GM12878 (cell line): Measurements from ENCODE around the gene SNRNP25. TPM values are rescaled to one million over a fixed set of nuclear protein-coding genes. Genes with fewer than 3 reads are reported as not detected.

Source experiments
- ATAC-seq: fragments of 200-7000 bp; cut with Tn5 transposase; 3 replicates; pipeline ENCODE4 v1.9.1; 2020; ENCODE audit warnings: mild to moderate bottlenecking, moderate library complexity
- BruUV-seq: library from RNA; stranded (reverse); fragments of 400-500 nt; replicated peaks from 2 replicates; lab custom pipeline; 2021; lab: Mats Ljungman, UMichigan
- CTCF ChIA-PET: fragments of 300-600 bp; sonication (Branson Sonifier 250); formaldehyde crosslinking; extraction: SDS; loops from one replicate; lab custom pipeline; 2021; ENCODE audit warnings: inconsistent platforms; lab: Yijun Ruan, JAX
- POLR2A ChIA-PET: fragments of 350-600 bp; formaldehyde crosslinking; extraction: SDS; loops from one replicate; lab custom pipeline; 2021; ENCODE audit warnings: inconsistent platforms; lab: Charles Lee
- RAD21 ChIA-PET: fragments of 300-600 bp; sonication (Branson Sonifier 250); formaldehyde crosslinking; loops from one replicate; lab custom pipeline; 2023; ENCODE audit warnings: antibody characterized with exemption; ENCODE audit not compliant: unreplicated experiment; lab: Charles Lee
- SMC1A ChIA-PET: fragments of 300-600 bp; sonication (Branson Sonifier 250); formaldehyde crosslinking; loops from one replicate; lab custom pipeline; 2023; ENCODE audit not compliant: unreplicated experiment, uncharacterized antibody; lab: Charles Lee
- DNase-seq: peaks from one replicate; pipeline ENCODE4 v3.0.0-alpha.2; 2011; ENCODE audit warnings: low read depth, low spot score
- FAIRE-seq: peaks from 3 replicates; lab custom pipeline; 2011; peaks lifted over from hg19 to GRCh38; lab: Jason Lieb, UNC
- H2AFZ ChIP-seq: 2 replicates; pipeline ENCODE4 v1.6.0; 2011; ENCODE audit warnings: low read depth, low read length, control low read depth; ENCODE audit not compliant: control insufficient read depth
- H3K27ac ChIP-seq: 2 replicates; pipeline ENCODE4 v1.5.1; 2011; ENCODE audit warnings: control low read depth; ENCODE audit not compliant: control insufficient read depth, insufficient read depth
- H3K27me3 ChIP-seq, 2 experiments: replicated peaks in 1 of 2; 2 replicates each; pipeline versions ENCODE4 v1.6.0 to v1.6.1; 2011; ENCODE audit warnings: low read length in 1 of 2; ENCODE audit not compliant: control insufficient read depth in 2 of 2, insufficient read depth in 2 of 2
- H3K36me3 ChIP-seq, 2 experiments: 2 replicates each; pipeline ENCODE4 v1.5.1; 2011; ENCODE audit warnings: low read length in 1 of 2; ENCODE audit not compliant: control insufficient read depth in 2 of 2, insufficient read depth in 2 of 2
- H3K4me1 ChIP-seq: 2 replicates; pipeline ENCODE4 v1.6.1; 2011; ENCODE audit warnings: mild to moderate bottlenecking, low read length, moderate library complexity, mixed read lengths; ENCODE audit not compliant: control insufficient read depth, insufficient read depth
- H3K4me2 ChIP-seq: 2 replicates; pipeline ENCODE4 v1.6.0; 2011; ENCODE audit warnings: control low read depth; ENCODE audit not compliant: control insufficient read depth, insufficient read depth
- H3K4me3 ChIP-seq: fragments of 200-600 bp; sonication (generic); 2 replicates; pipeline ENCODE4 v1.5.1; 2016
- H3K79me2 ChIP-seq: 2 replicates; pipeline ENCODE4 v1.6.0; 2011; ENCODE audit warnings: low read length; ENCODE audit not compliant: control insufficient read depth, insufficient read depth
- H3K9ac ChIP-seq: 2 replicates; pipeline ENCODE4 v1.8.0; 2011; ENCODE audit warnings: low read length, control low read depth, mixed read lengths; ENCODE audit not compliant: control insufficient read depth, insufficient read depth
- H3K9me3 ChIP-seq: replicated peaks from 3 replicates; pipeline ENCODE4 v1.5.1; 2011; ENCODE audit warnings: mild to moderate bottlenecking, low read length; ENCODE audit not compliant: control insufficient read depth, insufficient read depth
- H4K20me1 ChIP-seq: 2 replicates; pipeline ENCODE4 v1.6.0; 2011; ENCODE audit not compliant: control insufficient read depth, insufficient read depth
- ATF2 ChIP-seq: IDR thresholded peaks from 2 replicates; pipeline ENCODE4 v1.6.1; 2012; ENCODE audit warnings: low read length, inconsistent platforms
- CBFB ChIP-seq: IDR thresholded peaks from 2 replicates; pipeline ENCODE4 v1.6.1; 2016; ENCODE audit warnings: antibody characterized with exemption, low read depth
- CTCF ChIP-seq, 3 experiments: IDR thresholded peaks in 2 of 3; conservative IDR thresholded peaks in 1 of 3; 2 replicates each; pipeline ENCODE4 v1.5.1; 2011; ENCODE audit warnings: low read depth in 3 of 3, low read length in 3 of 3, mild to moderate bottlenecking in 3 of 3, control low read depth in 2 of 3, moderate library complexity in 2 of 3, inconsistent platforms in 1 of 3, mixed read lengths in 1 of 3; ENCODE audit not compliant: control insufficient read depth in 2 of 3, insufficient read depth in 1 of 3; ENCODE audit errors: extremely low read depth in 1 of 3
- IKZF1 ChIP-seq: fragments of 450-650 bp; conservative IDR thresholded peaks from 2 replicates; pipeline ENCODE4 v1.6.1; 2017; ENCODE audit warnings: antibody characterized with exemption, mild to moderate bottlenecking
- MYB ChIP-seq: fragments of 150-350 bp; IDR thresholded peaks from 2 replicates; pipeline ENCODE4 v1.6.1; 2014; ENCODE audit warnings: mild to moderate bottlenecking, low read depth, low read length, borderline replicate concordance
- MYC ChIP-seq: IDR thresholded peaks from 2 replicates; pipeline ENCODE4 v1.6.1; 2011; ENCODE audit warnings: mild to moderate bottlenecking, low read length, moderate library complexity, inconsistent platforms; ENCODE audit not compliant: insufficient read depth, insufficient replicate concordance, insufficient read length, severe bottlenecking
- PAX5 ChIP-seq: IDR thresholded peaks from 2 replicates; pipeline ENCODE4 v1.6.1; 2011; ENCODE audit warnings: low read depth, low read length, borderline replicate concordance
- POLR2A ChIP-seq: IDR thresholded peaks from 2 replicates; pipeline ENCODE4 v1.6.1; 2011; ENCODE audit warnings: low read depth, mild to moderate bottlenecking, low read length
- POLR2AphosphoS5 ChIP-seq: IDR thresholded peaks from 2 replicates; pipeline ENCODE4 v1.6.1; 2011; ENCODE audit warnings: mild to moderate bottlenecking, low read length, inconsistent platforms
- PRDM15 ChIP-seq: fragments of 450-650 bp; formaldehyde crosslinking; IDR thresholded peaks from 2 replicates; pipeline ENCODE4 v1.4.0; 2020; ENCODE audit warnings: mild to moderate bottlenecking, moderate library complexity
- RB1 ChIP-seq: fragments of 450-650 bp; formaldehyde crosslinking; IDR thresholded peaks from 2 replicates; pipeline ENCODE4 v1.6.1; 2017; ENCODE audit warnings: mild to moderate bottlenecking, borderline replicate concordance
- SMAD1 ChIP-seq: fragments of 450-650 bp; IDR thresholded peaks from 2 replicates; pipeline ENCODE4 v1.6.1; 2018; ENCODE audit warnings: mild to moderate bottlenecking, low read depth; ENCODE audit not compliant: partially characterized antibody
- SRF ChIP-seq, 2 experiments: IDR thresholded peaks; 2 replicates each; pipeline ENCODE4 v1.6.1; 2011; ENCODE audit warnings: low read depth in 2 of 2, low read length in 2 of 2, mild to moderate bottlenecking in 1 of 2, moderate library complexity in 1 of 2
- STAT3 ChIP-seq: IDR thresholded peaks from 2 replicates; pipeline ENCODE4 v1.6.1; 2011; ENCODE audit warnings: low read depth, low read length, improper control_type of control experiment
- SUZ12 ChIP-seq: fragments of 200-600 bp; sonication (generic); IDR thresholded peaks from one replicate; pipeline ENCODE4 v1.6.1; 2018; ENCODE audit warnings: antibody characterized with exemption, mild to moderate bottlenecking; ENCODE audit not compliant: unreplicated experiment
- TBL1XR1 ChIP-seq: IDR thresholded peaks from 2 replicates; pipeline ENCODE4 v1.6.1; 2012; ENCODE audit warnings: low read depth, low read length, improper control_type of control experiment
- WGBS: methylation state at CpG from one replicate; pipeline ENCODE4 v1.1.6; 2016; ENCODE audit warnings: low lambda C conversion rate; ENCODE audit not compliant: insufficient replicate concordance, insufficient coverage; ENCODE audit errors: missing lambda C conversion rate; 5-methylcytosine and 5-hydroxymethylcytosine counted together
- in situ Hi-C: fragments of 300-500 bp; cut with MboI; formaldehyde crosslinking; loops from 9 replicates; pipeline ENCODE4 v1.14.3; 2018; ENCODE audit warnings: mixed read lengths
- intact Hi-C: fragments of 100-400 bp; cut with micrococcal nuclease; formaldehyde crosslinking; loops from one replicate; pipeline ENCODE4 v1.14.2; 2022; ENCODE audit not compliant: unreplicated experiment
- polyA plus RNA-seq, 11 experiments: library from polyadenylated mRNA; depleted of rRNA in 4 of 11; unstranded in 6 of 11; stranded (reverse) in 5 of 11; fragments of >200 nt; fragmentation: Nextera tagmentation in 4 of 11; fragmentation: Illumina TruSeq in 1 of 11; extraction: Ambion mirVana in 4 of 11; extraction: Trizol in 1 of 11; gene quantifications; 1 replicate in 1 of 11; 2 replicates in 10 of 11; pipeline versions ENCODE4 v1.2.1 to v1.2.3, GENCODE V29; 2011 to 2016; ENCODE audit warnings: inconsistent platforms in 2 of 11, missing spikeins in 2 of 11, low read depth in 1 of 11
- total RNA-seq, 4 experiments: library from RNA; depleted of rRNA in 3 of 4; stranded (reverse); fragments of >200 nt in 3 of 4; fragmentation: Illumina TruSeq in 1 of 4; extraction: Trizol in 1 of 4; gene quantifications; 2 replicates each; pipeline versions ENCODE4 v1.2.1 to v1.2.3, GENCODE V29; 2013 to 2021

Gene SNRNP25
- total and polyA plus RNA-seq, 10 of the 15 experiments (the other 5 are each of a cell fraction or from before 2014, with no cell fraction given) = 40.9 to 138 (median 67.2) TPM

- TF ChIP-seq CTCF (IDR thresholded peaks at IDR 0.05 in 2 of 3, conservative IDR thresholded peaks at IDR 0.05 in 1 of 3; ENCODE audit: control insufficient read depth in 2 of 3, extremely low read depth in 1 of 3, insufficient read depth in 1 of 3, low read depth in 3 of 3, low read length in 3 of 3) (peak; percentile 99 to 100 (median 100); a peak in 5 of 6 replicates), RB1 (peak; percentile 62; the same call in 1 of the 2 replicates), POLR2A (peak; percentile 58), IKZF1 (no peak; the same call in 1 of the 2 replicates), PAX5 (peak; percentile 51; the same call in 1 of the 2 replicates), STAT3 (no peak)
Measured at GRCh38 chr16:96935-97381, 43.3 kb downstream of the SNRNP25 start (continued).

GRCh38 chr16:97822-98221 is 44.2 kb downstream of the SNRNP25 start:
- DNase-seq (no peak), FAIRE-seq (no peak), ATAC-seq (no peak)
- ChIA-PET SMC1A (interaction anchor here (0.8 to 5.7 kb wide), 4 partner anchors 21 to 45 kb away, joined by 3 to 77 read pairs (median 8); partner anchors contain the start of genes POLR3K and SNRNP25), CTCF (interaction anchor here (0.7 to 7.9 kb wide), 10 partner anchors 8 to 264 kb away, joined by 3 to 319 read pairs (median 10); partner anchors contain the start of genes POLR3K, RHBDF1 and SNRNP25), RAD21 (interaction anchor here (0.8 to 6.5 kb wide), 6 partner anchors 9 to 63 kb away, joined by 4 to 132 read pairs (median 4); no protein-coding TSS in a partner anchor), POLR2A (interaction anchor here (1.1 to 3.2 kb wide), 2 partner anchors 11 to 31 kb away, joined by 3 to 18 read pairs; no protein-coding TSS in a partner anchor)
- intact Hi-C loops = loop anchor here (1.0 kb wide), 1 partner anchor 33 kb away; no protein-coding TSS in a partner anchor
- Histone ChIP-seq H3K4me3 (no peak overlapping the region), H3K4me2 (no peak overlapping the region), H2AFZ (no peak overlapping the region), H3K27ac (no peak overlapping the region), H3K79me2 (no peaks in the 10 kb centered on the region), H4K20me1 (no peaks in the 10 kb centered on the region), H3K27me3 (no peaks in the 10 kb centered on the region), H3K9ac (no peak overlapping the region), H3K4me1 (no peaks in the 10 kb centered on the region), H3K36me3 (peaks cover 8 to 10% of the 10 kb centered on the region in 2 experiments; a peak in 3 of 4 replicates), H3K9me3 (no peaks in the 10 kb centered on the region)
- in situ Hi-C loops = no loop called here
- WGBS = 87% methylated on average over 8 of the region's 8 CpGs
- TF ChIP-seq ATF2 (no peak), MYC (no peak), PRDM15 (CRISPR knock-in tag) (no peak), SMAD1 (no peak), MYB (no peak), POLR2AphosphoS5 (no peak), TBL1XR1 (no peak), SUZ12 (no peak), CBFB (no peak), SRF (IDR thresholded peaks at IDR 0.05; ENCODE audit: low read depth in 2 of 2, low read length in 2 of 2) (no peak)
- no TSS peak for BruUV-seq
